TTC549 (cell line): ENCODE data around the gene TMLHE.
"Not testable (repeated sequence)": the region's sequence is repeated elsewhere in the genome, so short reads cannot be mapped to it uniquely, and the experiment has no call there.

Experiments
- FAIRE-seq: peaks from 2 replicates; lab custom pipeline; 2012; peaks lifted over from hg19 to GRCh38; lab: Jason Lieb, UNC

Gene TMLHE

GRCh38 chrX:155491421-155491820 lies 121.3 kb downstream of the TMLHE start:
- not testable (repeated sequence) for FAIRE-seq

GRCh38 chrX:155477136-155477535 lies 135.6 kb downstream of the TMLHE start:
- not testable (repeated sequence) for FAIRE-seq

- FAIRE-seq: not testable (repeated sequence)
These were observed 146.3 kb downstream of the TMLHE start for GRCh38 chrX:155466269-155466938.

- not testable (repeated sequence) for FAIRE-seq
These were observed 152.3 kb downstream of the TMLHE start for GRCh38 chrX:155460501-155460900.

GRCh38 chrX:155458471-155458870 lies 154.3 kb downstream of the TMLHE start, which contains the start of gene F8A3:
F8A3 (minus strand) TSS chrX:155458620; CDS start chrX:155458600, 20 bp downstream.
- FAIRE-seq: not testable (repeated sequence)

- FAIRE-seq: not testable (repeated sequence)
These were observed 154.8 kb downstream of the TMLHE start for GRCh38 chrX:155457761-155458447.

GRCh38 chrX:155441097-155441496 lies 171.7 kb downstream of the TMLHE start:
- no peak for FAIRE-seq
